Measurements from ENCODE around the gene RGS3.
"Not testable (repeated sequence)": the region's sequence is repeated elsewhere in the genome, so short reads cannot be mapped to it uniquely, and the experiment has no call there.

The RGS3 gene

DNA sequence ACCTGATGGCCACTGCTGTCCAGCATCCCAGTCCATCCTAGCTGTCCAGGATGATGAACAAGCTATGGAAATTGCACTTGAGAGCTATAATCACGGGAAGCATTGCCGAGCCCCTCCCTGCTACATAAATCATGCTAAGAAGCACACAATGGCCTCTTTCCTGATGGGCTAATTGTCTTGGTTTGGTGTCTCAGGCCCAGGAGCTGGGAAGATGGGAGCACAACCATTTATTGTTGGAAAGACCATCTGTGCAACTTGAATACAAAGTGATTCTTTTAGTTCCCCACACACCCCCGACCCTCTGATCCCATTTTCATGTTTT lies 80.4 kb downstream of the RGS3 start:
- no peak for DNase-seq (ENCODE audit: low read depth in 2 of 3, low spot score in 2 of 3)

DNA sequence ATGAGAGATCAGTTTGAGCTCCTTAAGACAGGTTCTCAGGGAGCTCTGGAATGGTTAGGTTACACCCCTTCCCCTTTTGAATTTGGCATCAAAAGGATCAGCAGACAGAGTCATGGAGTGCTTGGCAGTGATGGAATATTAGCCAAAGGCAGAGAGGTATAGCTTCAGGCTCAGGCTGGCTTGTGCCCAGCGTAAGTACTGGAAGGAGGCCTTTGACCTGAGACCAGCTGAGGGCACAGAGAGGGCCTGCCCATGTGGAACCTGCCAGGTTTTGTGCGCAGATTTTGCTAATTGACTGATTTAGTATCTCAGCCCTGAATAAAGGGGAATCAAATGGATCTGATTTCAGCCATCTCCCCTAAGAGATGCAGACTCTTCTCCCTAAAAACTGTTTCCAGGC lies 81.5 kb downstream of the RGS3 start:
- no peak for DNase-seq (ENCODE audit: low read depth in 2 of 3, low spot score in 2 of 3)

DNA sequence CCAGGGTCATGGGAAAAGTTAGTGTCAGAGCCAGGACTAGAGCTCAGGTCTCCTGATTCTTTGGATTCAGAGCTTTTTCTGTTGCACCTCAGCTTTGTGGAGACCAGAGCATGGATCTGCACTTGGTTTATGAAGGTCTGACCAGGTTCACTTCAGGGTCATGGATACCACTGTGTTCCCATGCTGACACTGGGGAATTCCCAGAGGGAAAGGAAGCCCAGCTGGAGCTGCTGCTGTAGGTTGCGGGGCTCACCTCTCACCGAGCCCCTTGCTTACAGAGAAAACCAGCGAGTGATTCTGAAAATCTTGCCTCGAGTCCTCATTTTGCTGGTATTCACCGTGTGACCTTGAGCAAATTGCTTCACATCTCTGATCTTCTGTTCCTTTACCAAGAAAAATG lies 83.0 kb downstream of the RGS3 start:
- no peak for DNase-seq (ENCODE audit: low read depth in 2 of 3, low spot score in 2 of 3)

DNA sequence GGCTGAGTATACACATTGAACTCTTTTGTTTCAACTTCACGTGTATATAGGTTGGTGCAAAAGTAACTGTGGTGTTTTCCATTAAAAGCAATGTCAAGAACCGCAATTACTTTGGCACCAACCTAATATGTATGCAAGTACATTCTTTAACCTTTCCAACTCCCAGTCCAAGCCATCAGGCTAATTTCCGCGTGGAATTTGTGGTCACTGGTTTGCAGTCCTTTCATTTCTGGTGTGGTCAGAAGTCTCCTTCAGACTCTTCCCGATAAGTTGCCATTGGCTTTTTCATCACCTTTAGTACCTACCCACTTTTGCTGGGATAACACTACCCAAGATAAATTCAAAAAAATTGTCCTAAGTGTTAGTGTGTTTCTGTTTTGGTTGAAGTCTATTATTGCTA lies 84.0 kb downstream of the RGS3 start:
- no peak for DNase-seq (ENCODE audit: low read depth in 2 of 3, low spot score in 2 of 3)

DNA sequence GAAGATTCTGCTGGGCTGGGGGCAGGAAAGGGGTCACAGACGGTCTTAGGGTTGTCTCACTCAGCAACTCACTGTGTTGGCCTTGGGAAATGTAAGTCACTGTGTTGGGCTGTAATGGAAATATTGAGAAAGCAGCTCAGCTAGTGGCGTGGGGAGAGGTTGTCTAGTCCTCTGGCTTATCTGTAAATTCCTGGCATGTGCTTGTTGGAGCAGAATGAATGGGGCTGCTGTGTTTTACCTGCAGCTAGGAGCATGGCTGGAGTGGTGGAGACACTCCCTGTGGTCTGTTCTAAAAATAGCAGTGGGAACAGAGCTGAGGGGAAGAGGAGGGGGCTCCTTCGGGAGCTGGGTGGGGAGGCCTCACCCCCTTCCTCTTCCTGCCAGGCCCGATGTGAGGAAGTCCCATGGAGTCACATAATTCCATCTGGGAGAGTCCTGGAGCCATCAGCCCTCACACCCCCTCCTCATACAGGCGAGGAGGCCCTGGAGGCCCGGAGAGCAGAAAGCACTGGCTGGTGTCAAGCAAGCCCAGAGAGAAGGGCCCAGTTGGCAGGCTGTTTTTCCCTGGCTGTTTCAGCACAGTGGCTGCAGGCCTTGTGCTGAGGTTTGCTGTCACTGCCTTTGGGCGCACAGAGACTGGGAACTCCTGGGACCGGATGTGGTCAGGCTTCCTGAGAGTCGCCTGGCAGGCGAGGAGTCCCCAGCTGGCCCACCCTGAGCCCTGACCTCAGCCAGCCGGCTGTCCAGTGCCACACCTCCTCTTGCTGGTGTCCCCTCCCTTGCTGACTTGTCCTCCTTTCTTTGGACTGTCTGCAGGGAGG lies 84.9 kb downstream of the RGS3 start:
- no peak for DNase-seq (ENCODE audit: low read depth in 2 of 3, low spot score in 2 of 3)

DNA sequence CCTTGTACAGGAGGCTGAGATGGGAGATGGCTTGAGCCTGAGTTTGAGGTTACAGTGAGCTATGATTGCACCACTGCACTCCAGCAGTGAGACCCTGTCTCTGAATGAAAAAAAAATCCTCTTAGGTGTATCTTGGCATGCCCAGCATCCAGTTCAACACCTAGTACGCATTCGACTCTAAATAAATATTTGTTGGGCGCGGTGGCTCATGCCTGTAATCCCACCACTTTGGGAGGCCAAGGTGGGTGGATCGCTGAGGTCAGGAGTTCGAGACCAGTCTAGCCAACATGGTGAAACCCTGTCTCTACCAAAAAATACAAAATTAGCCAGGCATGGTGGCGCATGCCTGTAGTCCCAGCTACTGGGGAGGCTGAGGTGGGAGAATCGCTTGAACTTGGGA lies 86.4 kb downstream of the RGS3 start:
- not testable (repeated sequence) for DNase-seq (ENCODE audit: low read depth in 2 of 3, low spot score in 2 of 3)

DNA sequence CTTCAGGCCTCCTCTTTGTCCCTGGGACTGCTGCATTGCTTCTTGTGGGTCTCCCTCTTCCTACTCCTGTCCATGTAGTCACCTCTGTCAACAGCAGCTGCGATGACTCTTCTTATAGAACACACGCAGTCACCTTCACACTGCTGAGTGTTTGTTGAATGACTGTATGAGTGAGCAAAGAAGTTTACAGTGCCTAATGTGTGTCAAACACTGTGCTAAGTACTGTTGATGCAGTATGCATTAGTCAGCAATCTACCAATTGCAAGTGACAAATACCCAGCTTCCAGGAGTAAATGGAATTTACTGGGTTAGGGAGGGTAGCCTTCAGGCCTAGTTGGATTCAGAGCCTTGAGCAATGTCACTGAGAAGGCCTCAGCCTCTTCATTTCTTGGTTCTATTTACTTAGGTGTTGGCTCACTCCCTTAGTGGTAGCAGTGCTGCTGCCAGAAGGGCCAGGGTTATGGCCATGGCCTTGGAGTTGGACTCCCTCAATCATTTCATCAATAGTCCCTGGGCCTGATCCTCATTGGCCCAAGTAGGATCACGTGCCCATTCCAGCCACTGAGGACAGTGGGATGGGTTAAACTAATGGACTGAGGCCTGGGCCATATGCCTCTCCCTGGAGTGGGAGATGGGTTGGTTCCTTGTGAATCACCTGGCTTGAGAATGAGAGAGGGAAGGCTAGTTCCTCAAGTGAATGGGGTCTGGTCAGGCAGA lies 93.5 kb downstream of the RGS3 start:
- DNase-seq (ENCODE audit: low read depth in 2 of 3, low spot score in 2 of 3), result no peak

DNA sequence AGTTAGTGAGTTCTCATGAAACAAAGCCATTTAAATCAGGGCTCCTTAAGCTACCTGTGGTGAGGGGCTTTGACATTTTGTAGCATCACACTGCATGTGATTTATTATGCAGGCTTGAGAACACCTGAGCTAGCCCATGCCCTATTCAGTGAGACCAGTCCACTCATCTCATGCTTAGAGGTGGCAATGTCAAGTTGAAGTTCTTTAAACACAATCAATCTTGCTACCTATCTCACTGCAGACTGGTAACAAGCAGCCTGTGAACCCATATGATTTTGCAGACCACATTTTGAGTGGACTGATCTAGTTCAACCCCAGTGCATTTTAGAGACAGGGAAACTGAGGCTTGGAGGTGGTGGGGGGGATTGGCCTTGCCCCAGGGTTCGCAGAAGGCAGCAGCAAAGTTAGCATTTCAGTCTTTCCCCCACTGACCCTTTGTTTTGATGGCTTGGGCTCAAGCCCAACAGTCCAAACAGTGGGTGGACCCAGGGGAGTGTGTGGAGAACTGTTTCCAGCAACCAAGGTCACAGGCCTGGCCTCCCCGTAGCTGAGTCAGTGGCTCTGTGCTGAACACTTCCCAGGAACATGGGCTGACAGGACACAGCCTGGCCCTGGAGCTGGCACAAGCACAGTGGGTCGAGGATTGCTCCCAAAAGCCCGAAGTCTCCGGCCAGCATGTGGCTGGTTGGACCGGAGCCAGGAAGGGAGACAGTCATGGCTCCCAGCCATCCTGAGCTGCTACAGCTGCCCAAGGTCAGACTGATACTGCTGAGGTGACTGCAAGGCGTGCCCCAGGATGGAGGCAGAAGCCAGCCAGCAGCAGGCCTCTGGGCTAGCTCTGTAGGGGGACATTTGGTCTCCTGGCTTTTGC lies 95.3 kb downstream of the RGS3 start:
- DNase-seq (ENCODE audit: low read depth in 2 of 3, low spot score in 2 of 3), result no peak

DNA sequence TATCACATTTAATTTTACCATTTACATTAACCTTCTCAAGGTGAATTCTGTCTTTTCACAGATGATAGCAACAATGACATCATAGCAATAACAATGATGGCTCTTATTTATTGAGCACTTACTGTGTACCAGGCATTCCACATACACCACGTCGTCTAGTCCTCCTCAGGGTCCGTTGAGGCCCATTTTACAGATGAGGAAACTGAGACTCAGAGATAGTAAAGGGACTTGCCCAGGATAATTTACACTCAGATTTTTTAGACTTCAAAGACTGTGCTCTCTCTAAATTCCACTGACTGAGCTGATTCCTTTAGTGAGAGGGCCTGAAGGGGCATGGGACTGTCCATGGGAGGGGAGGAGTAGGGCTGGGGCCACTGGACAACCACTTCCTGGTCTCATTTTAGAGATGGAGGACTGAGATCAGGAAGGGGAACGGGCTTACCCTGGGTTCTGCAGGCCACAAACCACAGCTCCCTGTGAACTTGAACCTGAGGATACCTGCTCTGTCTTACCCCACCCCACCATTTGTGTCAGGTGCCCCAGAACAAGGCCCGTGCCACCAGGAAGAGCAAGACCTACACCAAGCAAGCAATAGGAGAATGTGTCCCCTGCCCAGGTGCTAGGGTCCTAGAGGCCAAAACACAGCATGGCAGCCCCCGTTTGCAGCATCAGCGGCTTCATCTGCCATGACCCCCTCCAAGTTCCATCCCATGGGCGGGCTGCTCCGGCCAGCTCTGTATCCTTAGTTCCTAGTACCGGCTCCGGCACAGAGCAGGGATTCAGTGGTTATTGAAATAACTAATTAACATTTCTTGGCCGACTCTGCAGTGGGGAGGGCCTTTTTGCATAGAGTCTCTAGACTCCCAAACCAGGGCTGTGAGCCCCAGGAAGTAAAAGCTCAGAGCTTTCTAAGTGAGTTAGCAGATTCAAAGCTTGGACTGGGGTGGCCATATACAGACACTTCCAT lies 96.6 kb downstream of the RGS3 start:
- no peak for DNase-seq (ENCODE audit: low read depth in 2 of 3, low spot score in 2 of 3)

DNA sequence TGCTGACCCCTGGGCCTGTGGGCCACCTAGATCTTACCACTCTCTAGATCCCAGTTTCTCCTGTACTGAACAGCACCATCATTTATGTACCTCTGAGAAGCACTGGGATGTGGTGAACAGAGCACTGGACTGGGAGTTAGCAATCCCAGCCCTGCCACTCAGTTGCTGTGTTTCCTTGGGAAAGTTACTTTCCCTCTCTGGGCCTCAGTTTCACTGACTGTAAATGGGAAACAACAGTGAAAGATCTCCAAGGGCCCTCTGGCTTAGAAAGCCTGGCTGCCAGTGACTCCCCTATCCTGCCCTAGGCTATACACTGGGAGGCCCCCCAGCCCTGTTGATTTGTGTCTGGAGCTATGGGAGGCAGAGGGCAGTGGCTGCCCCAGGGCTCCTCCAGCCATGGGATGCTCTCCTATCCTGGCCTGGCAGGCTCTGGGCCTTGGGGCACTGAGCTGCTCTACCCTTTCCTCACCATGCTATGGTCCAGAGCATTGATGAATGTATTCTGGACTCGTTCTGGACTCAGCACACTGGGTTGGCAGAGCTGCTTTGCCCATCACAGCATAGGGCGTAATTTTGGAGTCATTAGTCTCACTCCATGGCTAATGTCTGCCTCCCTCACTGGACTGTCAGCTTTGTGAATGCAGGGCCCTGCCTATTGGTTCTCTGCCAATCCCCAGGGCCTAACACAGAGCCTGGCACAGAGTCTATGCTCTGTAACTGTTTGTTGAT lies 99.3 kb downstream of the RGS3 start:
- DNase-seq (ENCODE audit: low read depth in 2 of 3, low spot score in 2 of 3), result no peak

DNA sequence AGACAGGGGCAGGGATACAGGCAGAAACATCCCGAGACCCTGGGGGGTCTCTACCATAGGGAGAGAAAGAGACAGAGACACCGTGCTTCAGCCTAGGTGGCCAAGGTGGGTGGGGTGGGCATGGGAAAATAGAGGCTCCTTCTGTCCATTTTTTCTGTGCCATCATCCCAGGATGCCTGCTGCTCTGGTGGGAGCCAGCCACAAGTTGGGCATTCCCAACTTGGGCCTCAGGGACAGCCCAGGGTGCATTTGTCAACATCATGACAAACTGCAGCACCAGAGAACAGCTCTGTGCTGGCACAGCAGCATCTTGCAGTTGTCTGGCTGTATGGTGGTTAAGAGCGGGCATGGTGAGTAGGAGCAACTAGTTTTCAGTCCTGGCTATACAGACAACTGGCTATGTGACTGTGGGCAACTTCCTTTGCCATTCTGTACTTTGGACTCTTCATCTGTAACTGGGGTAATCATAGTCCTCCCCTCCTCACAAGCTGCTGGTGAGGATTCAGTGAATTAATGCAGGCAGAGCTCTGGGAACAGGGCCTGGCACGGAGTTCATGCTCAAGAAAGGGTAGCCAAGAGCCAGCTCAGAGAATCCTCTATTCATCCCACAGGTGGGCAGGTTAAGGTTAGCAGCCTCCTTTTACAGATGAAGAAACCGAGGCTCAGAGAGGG lies 100.4 kb downstream of the RGS3 start:
- no peak for DNase-seq (ENCODE audit: low read depth in 2 of 3, low spot score in 2 of 3)

DNA sequence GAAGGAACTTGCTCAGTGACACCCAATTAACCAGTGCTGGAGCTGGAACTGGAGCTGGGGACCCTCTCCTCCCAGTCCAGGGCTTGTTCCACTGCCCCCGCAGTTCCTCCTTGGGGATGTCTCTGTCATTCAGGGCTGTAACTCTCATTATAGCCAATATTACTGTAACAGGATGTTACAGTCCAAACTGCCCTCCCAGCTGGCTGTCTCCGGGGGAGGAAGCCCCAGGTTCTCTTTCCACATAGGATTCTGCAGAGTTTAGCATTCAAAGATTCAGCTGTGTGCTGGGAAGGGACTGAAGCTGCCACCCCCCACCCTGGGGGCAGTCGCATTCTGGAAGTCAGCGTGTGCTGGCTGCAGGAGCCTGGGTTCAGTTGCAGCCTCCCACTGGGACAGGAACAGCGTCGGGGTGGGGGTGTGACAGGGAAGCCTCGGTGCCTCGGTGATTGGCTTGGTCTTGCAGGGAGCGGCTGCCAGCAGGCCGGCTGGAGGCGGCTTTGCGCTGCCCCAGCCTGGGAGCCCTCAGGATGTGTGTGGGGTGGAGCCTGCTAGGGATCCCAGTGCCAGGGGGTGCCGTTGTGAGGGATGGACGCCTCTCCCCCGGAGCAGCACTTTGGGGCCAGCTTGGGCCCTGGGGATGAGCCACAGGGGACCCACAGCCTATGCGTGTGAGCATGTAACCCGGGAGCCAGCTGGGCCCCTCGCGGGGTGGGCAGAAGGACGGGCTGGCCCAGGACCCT lies 101.1 kb downstream of the RGS3 start:
- DNase-seq (ENCODE audit: low read depth in 2 of 3, low spot score in 2 of 3), result no peak

DNA sequence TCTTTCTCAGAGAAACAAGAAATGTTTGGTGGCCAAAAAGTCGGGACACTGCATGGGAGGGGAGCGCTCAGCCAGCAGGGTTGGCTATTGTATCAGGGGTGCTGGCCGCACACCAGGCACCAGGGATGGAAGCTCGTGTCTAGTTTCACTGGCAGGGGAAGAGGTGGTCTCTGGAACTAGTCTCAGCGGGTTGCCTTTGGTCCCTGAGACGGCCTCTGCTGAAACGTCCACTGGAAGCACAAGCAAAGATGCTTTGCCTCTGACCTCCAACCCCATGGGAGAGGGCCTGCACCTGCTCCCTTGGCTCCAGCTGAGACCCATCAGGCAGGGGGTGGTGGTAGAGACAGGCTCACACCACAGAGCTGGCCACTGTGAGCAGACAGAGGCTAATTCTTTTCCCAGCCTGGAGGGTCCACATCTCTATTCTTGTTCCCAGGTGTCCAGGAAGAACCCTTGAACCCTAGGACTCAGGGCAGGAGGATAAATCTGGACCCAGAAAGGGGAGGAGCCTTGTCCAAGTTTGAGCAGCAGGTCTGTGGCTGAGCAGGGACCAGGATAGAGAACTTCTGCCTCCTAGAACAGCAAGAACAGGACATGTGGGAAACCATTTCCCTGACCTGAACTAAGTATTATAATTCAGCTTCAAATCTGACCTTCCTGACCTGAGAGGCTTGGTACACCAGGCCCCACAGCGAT lies 102.6 kb downstream of the RGS3 start:
- no peak for DNase-seq (ENCODE audit: low read depth in 2 of 3, low spot score in 2 of 3)

DNA sequence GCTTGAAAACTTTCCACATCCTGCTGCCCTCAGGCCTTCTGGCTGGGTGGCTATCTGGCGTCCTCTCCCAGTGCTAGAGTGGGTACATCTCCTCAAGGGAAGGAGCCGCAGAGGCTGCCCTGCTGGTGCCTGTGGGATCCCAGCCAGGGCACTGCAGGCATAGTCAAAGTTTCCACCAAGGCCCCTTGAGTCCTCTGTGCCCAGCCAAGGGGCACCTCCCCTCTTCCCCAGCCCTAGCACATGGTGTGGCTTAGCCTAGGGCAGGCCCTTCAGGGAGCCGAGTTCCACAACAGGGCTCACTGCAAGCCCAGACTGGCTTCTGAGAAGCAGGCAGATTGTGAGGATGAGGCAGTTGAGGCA lies 103.2 kb downstream of the RGS3 start:
- no peak for DNase-seq (ENCODE audit: low read depth in 2 of 3, low spot score in 2 of 3)

DNA sequence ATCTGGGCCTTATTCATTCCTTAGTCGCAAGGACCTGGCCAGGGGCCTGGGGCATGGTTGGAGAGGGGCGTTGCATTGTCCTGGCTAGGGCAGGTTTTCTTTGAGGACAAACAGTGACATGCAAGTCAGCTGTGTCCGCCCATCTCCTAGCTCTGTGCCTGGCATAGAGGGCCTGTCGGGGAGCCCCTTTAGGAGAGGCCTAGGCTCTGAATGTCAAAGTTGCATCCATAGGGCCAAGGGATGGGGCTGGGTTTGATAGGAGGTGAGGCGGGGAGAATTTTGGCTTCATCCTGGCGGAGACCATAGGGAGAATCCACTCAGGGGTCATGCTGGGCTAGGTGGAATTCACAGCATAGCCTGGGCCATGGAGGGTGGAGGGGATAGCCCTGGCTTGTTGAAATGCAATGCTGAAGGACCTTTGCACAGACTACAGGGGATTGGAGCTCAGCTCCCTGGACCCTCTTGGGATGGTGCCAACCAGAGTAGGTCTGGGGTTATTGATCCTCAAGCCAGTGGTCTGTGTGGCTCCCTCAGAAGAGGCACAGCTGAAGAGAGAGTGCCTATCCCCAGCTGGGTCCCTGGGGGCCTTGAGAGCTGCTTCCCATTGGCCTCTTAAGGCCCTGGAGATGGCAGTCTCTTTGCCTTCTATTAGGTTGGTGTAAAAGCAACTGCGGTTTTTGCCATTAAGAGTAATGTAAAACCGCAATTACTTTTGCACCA lies 104.0 kb downstream of the RGS3 start:
- no peak for DNase-seq (ENCODE audit: low read depth in 2 of 3, low spot score in 2 of 3)

DNA sequence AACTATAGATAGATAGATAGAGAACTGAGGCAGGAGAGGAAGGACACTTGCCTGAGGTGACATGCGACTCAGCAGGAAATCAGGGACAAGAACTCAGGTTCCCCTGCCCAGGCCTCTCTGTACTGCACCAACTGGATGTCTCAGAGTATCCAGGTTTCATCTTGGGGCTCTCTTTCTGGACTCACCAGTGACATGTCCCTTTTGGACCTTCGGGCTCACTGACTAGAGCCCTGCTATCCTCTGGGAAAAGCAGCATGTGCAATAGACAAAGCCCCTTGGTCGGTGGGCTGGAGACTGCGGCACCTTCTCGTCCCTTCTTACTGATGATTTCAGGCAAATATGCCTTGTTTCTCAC lies 104.5 kb downstream of the RGS3 start:
- no peak for DNase-seq (ENCODE audit: low read depth in 2 of 3, low spot score in 2 of 3)

DNA sequence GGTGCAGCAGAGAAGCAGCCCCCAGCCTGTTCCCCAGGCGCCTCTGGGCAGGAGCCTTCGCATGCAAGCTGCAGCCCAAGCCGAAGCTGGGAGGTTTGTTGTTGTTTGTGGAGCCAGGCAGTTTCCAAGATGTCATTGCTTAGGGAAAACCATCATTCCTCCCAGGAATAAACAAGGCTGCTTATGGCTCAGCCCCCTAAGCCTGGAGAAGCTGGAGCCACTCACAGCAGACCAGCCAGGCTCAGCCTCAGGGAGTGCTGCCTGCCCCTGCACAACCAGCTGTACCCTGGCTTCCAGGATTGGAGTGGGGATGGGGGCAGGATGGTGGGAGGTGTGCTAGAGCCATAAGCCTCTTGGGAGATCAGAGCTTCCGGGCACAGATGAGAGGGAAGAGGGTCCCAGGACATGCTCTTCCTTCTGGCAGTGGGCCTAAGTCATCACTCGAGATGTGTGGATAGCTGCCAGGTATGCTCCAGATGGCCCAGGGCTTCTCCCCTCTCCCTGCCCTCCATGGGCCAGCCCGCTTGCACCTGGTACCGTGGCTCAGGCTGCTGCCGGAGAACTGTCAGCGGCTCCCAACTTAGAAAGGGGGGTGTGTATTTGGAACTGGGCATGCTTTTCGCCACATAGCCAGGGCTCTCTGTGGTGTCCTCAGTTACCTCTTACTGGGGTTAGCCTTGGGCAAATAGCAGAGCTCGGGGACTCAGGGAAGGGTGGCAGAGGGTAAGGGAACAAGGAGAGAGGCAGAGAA lies 105.2 kb downstream of the RGS3 start:
- DNase-seq (ENCODE audit: low read depth in 2 of 3, low spot score in 2 of 3), result no peak
